ENCODE results near the gene TRIM44.

Gene TRIM44

GRCh38 chr11:35722641-35723040, 60.1 kb downstream of the TRIM44 start:
- in situ Hi-C loops (cut with HindIII; ENCODE audit: low sequenced_read_pairs), result no loop called here
- no peak for DNase-seq (ENCODE audit: low read depth, low spot score)
- H3K4me3 ChIP-seq (ENCODE audit: low read depth, low read length), result no peak overlapping the region
- no peak for TF ChIP-seq CTCF (IDR thresholded peaks at IDR 0.05; ENCODE audit: low read depth, low read length)

- TF ChIP-seq CTCF (IDR thresholded peaks at IDR 0.05; ENCODE audit: low read depth, low read length), result no peak
- in situ Hi-C loops (cut with HindIII; ENCODE audit: low sequenced_read_pairs), result no loop called here
- no peak overlapping the region for H3K4me3 ChIP-seq (ENCODE audit: low read depth, low read length)
- no peak for DNase-seq (ENCODE audit: low read depth, low spot score)
Measured at GRCh38 chr11:35723493-35723892, 60.9 kb downstream of the TRIM44 start.

GRCh38 chr11:35723913-35724312, 61.3 kb downstream of the TRIM44 start:
- DNase-seq (ENCODE audit: low read depth, low spot score), result peak; percentile 15
- no peak for TF ChIP-seq CTCF (IDR thresholded peaks at IDR 0.05; ENCODE audit: low read depth, low read length)

GRCh38 chr11:35725885-35726284, 63.3 kb downstream of the TRIM44 start:
- H3K4me3 ChIP-seq (ENCODE audit: low read depth, low read length), result no peak overlapping the region
- peak; percentile 83 for DNase-seq (ENCODE audit: low read depth, low spot score)
- in situ Hi-C loops (cut with HindIII; ENCODE audit: low sequenced_read_pairs), result no loop called here
- no peak for TF ChIP-seq CTCF (IDR thresholded peaks at IDR 0.05; ENCODE audit: low read depth, low read length)

More at GRCh38 chr11:35723913-35724312, 61.3 kb downstream of the TRIM44 start:
- in situ Hi-C loops (cut with HindIII; ENCODE audit: low sequenced_read_pairs), result no loop called here
- no peak overlapping the region for H3K4me3 ChIP-seq (ENCODE audit: low read depth, low read length)

- no peak for TF ChIP-seq CTCF (IDR thresholded peaks at IDR 0.05; ENCODE audit: low read depth, low read length)
- DNase-seq (ENCODE audit: low read depth, low spot score), result no peak
- in situ Hi-C loops (cut with HindIII; ENCODE audit: low sequenced_read_pairs), result no loop called here
- no peak overlapping the region for H3K4me3 ChIP-seq (ENCODE audit: low read depth, low read length)
Measured at GRCh38 chr11:35727140-35727539, 64.6 kb downstream of the TRIM44 start.

- in situ Hi-C loops (cut with HindIII; ENCODE audit: low sequenced_read_pairs), result no loop called here
- DNase-seq (ENCODE audit: low read depth, low spot score), result no peak
- no peak for TF ChIP-seq CTCF (IDR thresholded peaks at IDR 0.05; ENCODE audit: low read depth, low read length)
- no peak overlapping the region for H3K4me3 ChIP-seq (ENCODE audit: low read depth, low read length)
Measured at GRCh38 chr11:35730254-35730653, 67.7 kb downstream of the TRIM44 start.
